PC-9 (cell line): ENCODE data around the gene NEK7. TPM values are rescaled to one million over a fixed set of nuclear protein-coding genes. Genes with fewer than 3 reads are reported as not detected.

Source experiments
- BruUV-seq: library from RNA; stranded (reverse); fragments of 400-500 nt; replicated peaks from 2 replicates; lab custom pipeline; 2021; lab: Mats Ljungman, UMichigan
- CTCF ChIA-PET: fragments of 300-600 bp; sonication (Branson Sonifier 250); formaldehyde crosslinking; loops from one replicate; lab custom pipeline; 2022; ENCODE audit warnings: antibody characterized with exemption; lab: Charles Lee
- POLR2A ChIA-PET: fragments of 300-600 bp; sonication (Branson Sonifier 250); formaldehyde crosslinking; loops from one replicate; lab custom pipeline; 2022; ENCODE audit warnings: antibody characterized with exemption; ENCODE audit not compliant: unreplicated experiment; lab: Charles Lee
- DNase-seq, 2 experiments: peaks; one replicate each; pipeline versions ENCODE4 v3.0.0 to v3.0.0-alpha.2; 2015 to 2022; ENCODE audit warnings: mixed read lengths in 1 of 2
- H2AFZ ChIP-seq: fragments of 200-600 bp; sonication (generic); 2 replicates; pipeline ENCODE4 v1.8.1; 2017; ENCODE audit warnings: antibody characterized with exemption
- H3F3A ChIP-seq: fragments of 200-600 bp; sonication (generic); 2 replicates; pipeline ENCODE4 v1.8.1; 2017; ENCODE audit warnings: antibody characterized with exemption, mild to moderate bottlenecking, low read depth; ENCODE audit not compliant: insufficient read depth
- H3K27ac ChIP-seq: fragments of 200-600 bp; sonication (generic); 2 replicates; pipeline ENCODE4 v1.6.1; 2016; ENCODE audit warnings: mixed run types
- H3K27me3 ChIP-seq: fragments of 200-600 bp; sonication (generic); 2 replicates; pipeline ENCODE4 v1.6.1; 2016; ENCODE audit warnings: low read depth, mixed run types; ENCODE audit not compliant: insufficient read depth
- H3K36me3 ChIP-seq: fragments of 200-600 bp; sonication (generic); 2 replicates; pipeline ENCODE4 v1.6.1; 2016; ENCODE audit warnings: low read depth, mixed run types
- H3K4me1 ChIP-seq: fragments of 200-600 bp; sonication (generic); replicated peaks from 2 replicates; pipeline ENCODE4 v1.6.1; 2016; ENCODE audit warnings: mixed run types; ENCODE audit not compliant: insufficient read depth
- H3K4me2 ChIP-seq: fragments of 200-600 bp; sonication (generic); 2 replicates; pipeline ENCODE4 v1.6.1; 2017; ENCODE audit warnings: mixed run types
- H3K4me3 ChIP-seq: fragments of 200-600 bp; sonication (generic); 2 replicates; pipeline ENCODE4 v1.6.1; 2016; ENCODE audit warnings: mixed run types
- H3K79me2 ChIP-seq: fragments of 200-600 bp; sonication (generic); 2 replicates; pipeline ENCODE4 v1.6.1; 2017; ENCODE audit warnings: low read depth, mixed run types
- H3K9me2 ChIP-seq: fragments of 200-600 bp; sonication (generic); 2 replicates; pipeline ENCODE4 v1.8.1; 2017; ENCODE audit warnings: mild to moderate bottlenecking; ENCODE audit not compliant: insufficient read depth
- H3K9me3 ChIP-seq: fragments of 200-600 bp; sonication (generic); 2 replicates; pipeline ENCODE4 v1.8.1; 2016; ENCODE audit warnings: low read depth; ENCODE audit not compliant: insufficient read depth
- H4K20me1 ChIP-seq: fragments of 200-600 bp; sonication (generic); 2 replicates; pipeline ENCODE4 v1.8.1; 2017; ENCODE audit not compliant: insufficient read depth
- CTCF ChIP-seq: fragments of 200-600 bp; sonication (generic); conservative IDR thresholded peaks from 2 replicates; pipeline ENCODE4 v1.6.1; 2017; ENCODE audit warnings: mixed run types, antibody characterized with exemption, mild to moderate bottlenecking, moderate library complexity
- EZH2 ChIP-seq: fragments of 200-600 bp; sonication (generic); IDR thresholded peaks from 2 replicates; pipeline ENCODE4 v1.8.0; 2017; ENCODE audit warnings: antibody characterized with exemption, low read depth
- intact Hi-C: fragments of 100-400 bp; cut with micrococcal nuclease; formaldehyde crosslinking; loops from one replicate; pipeline ENCODE4 v1.10.0; 2022; ENCODE audit not compliant: unreplicated experiment
- total RNA-seq: library from RNA; stranded (reverse); gene quantifications from 2 replicates; pipeline ENCODE4 v1.2.3, GENCODE V29; 2021

Gene NEK7
- total RNA-seq, 1 experiment from 2014 or later: 67.4 TPM

GRCh38 chr1:198269646-198269940 lies 112.8 kb downstream of the NEK7 start:
- CTCF ChIA-PET: no interaction called here
- Histone ChIP-seq H3K79me2 (no peaks in the 10 kb centered on the region), H3K4me3 (no peak overlapping the region), H3K27me3 (no peaks in the 10 kb centered on the region), H3K27ac (no peak overlapping the region), H3K4me2 (no peak overlapping the region), H3K9me3 (no peaks in the 10 kb centered on the region), H3K36me3 (no peaks in the 10 kb centered on the region), H3K9me2 (no peaks in the 10 kb centered on the region), H3K4me1 (no peaks in the 10 kb centered on the region), H4K20me1 (no peaks in the 10 kb centered on the region), H3F3A (no peaks in the 10 kb centered on the region), H2AFZ (no peak overlapping the region)
- no peak for DNase-seq
- intact Hi-C loops: no loop called here
- BruUV-seq: no TSS peak
- TF ChIP-seq CTCF (no peak), EZH2 (no peak)
- POLR2A ChIA-PET: no interaction called here

GRCh38 chr1:198270273-198270828 lies 113.6 kb downstream of the NEK7 start:
- Histone ChIP-seq H3K27ac (no peak overlapping the region), H3F3A (no peaks in the 10 kb centered on the region), H3K4me2 (no peak overlapping the region), H2AFZ (no peak overlapping the region), H3K4me1 (no peaks in the 10 kb centered on the region), H3K9me2 (no peaks in the 10 kb centered on the region), H3K27me3 (no peaks in the 10 kb centered on the region), H4K20me1 (no peaks in the 10 kb centered on the region), H3K36me3 (no peaks in the 10 kb centered on the region), H3K4me3 (no peak overlapping the region), H3K79me2 (no peaks in the 10 kb centered on the region), H3K9me3 (no peaks in the 10 kb centered on the region)
- no peak for DNase-seq
- no TSS peak for BruUV-seq
- intact Hi-C loops: loop anchor here (10.0 kb wide), 3 partner anchors 186 to 356 kb away; partner anchors contain the start of gene LHX9
- ChIA-PET CTCF (no interaction called here), POLR2A (no interaction called here)
- TF ChIP-seq EZH2 (no peak), CTCF (no peak)

DNA sequence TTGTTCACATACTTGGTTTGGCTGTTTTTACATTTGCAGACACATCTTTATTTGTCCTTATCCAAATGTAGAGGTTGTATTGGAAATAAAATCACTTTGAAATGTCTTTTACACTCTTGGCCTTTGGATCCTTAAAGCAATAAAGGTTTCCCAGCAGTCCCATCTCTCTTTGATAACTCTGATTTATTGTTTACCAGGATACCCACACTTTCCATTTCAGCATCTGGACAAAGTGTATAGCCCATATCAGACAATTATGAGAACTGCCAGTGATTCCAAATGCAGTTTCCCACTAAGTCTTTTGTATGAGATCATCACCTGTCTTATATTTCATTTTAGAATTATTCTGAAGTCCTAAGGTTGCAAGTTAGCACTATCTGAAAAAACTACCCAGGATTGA lies 114.7 kb downstream of the NEK7 start:
- Histone ChIP-seq H3K36me3 (no peaks in the 10 kb centered on the region), H3K9me3 (no peaks in the 10 kb centered on the region), H3F3A (no peaks in the 10 kb centered on the region), H3K79me2 (no peaks in the 10 kb centered on the region), H3K9me2 (no peaks in the 10 kb centered on the region), H3K27ac (no peak overlapping the region), H2AFZ (no peak overlapping the region), H3K27me3 (no peaks in the 10 kb centered on the region), H4K20me1 (no peaks in the 10 kb centered on the region), H3K4me1 (no peaks in the 10 kb centered on the region), H3K4me3 (no peak overlapping the region), H3K4me2 (no peak overlapping the region)
- no TSS peak for BruUV-seq
- CTCF ChIA-PET: no interaction called here
- POLR2A ChIA-PET: no interaction called here
- intact Hi-C loops: loop anchor here (10.0 kb wide), 3 partner anchors 187 to 357 kb away; partner anchors contain the start of gene LHX9
- no peak for DNase-seq
- TF ChIP-seq CTCF: no peak
- TF ChIP-seq EZH2: no peak
